Astrocyte of the cerebellum (primary cell): ENCODE results near the gene PPP1R12A.

Experiments
- DNase-seq: peaks from one replicate; pipeline ENCODE4 v3.0.0-alpha.2; 2011; ENCODE audit warnings: low read depth
- H3K4me3 ChIP-seq: 2 replicates; pipeline ENCODE4 v1.5.1; 2011; ENCODE audit warnings: mild to moderate bottlenecking, low read depth, low read length, moderate library complexity
- CTCF ChIP-seq: IDR thresholded peaks from 2 replicates; pipeline ENCODE4 v1.5.1; 2012; ENCODE audit warnings: low read length, low read depth, moderate library complexity, mild to moderate bottlenecking; ENCODE audit errors: missing control alignments
- in situ Hi-C: cut with HindIII; loops from 2 replicates; pipeline ENCODE4 v1.10.0; 2017; ENCODE audit warnings: low sequenced_read_pairs

The PPP1R12A gene

GRCh38 chr12:79747274-79747673 is 187.6 kb downstream of the PPP1R12A start:
- TF ChIP-seq CTCF, result no peak
- DNase-seq, result no peak

GRCh38 chr12:79737875-79738718 is 196.8 kb downstream of the PPP1R12A start:
- peak; percentile 64 for TF ChIP-seq CTCF
- H3K4me3 ChIP-seq, result no peak overlapping the region
- DNase-seq, result peak; percentile 61
- in situ Hi-C loops, result no loop called here

More at GRCh38 chr12:79747274-79747673, 187.6 kb downstream of the PPP1R12A start:
- in situ Hi-C loops, result no loop called here
- H3K4me3 ChIP-seq, result no peak overlapping the region

- in situ Hi-C loops, result no loop called here
- H3K4me3 ChIP-seq, result no peak overlapping the region
- no peak for DNase-seq
- no peak for TF ChIP-seq CTCF
Measured at GRCh38 chr12:79732638-79733037, 202.3 kb downstream of the PPP1R12A start.

- TF ChIP-seq CTCF, result no peak
- in situ Hi-C loops, result no loop called here
- no peak overlapping the region for H3K4me3 ChIP-seq
- peak; percentile 67 for DNase-seq
Measured at GRCh38 chr12:79725987-79726386, 208.9 kb downstream of the PPP1R12A start.
